Endometrial microvascular endothelial cells (primary cell): ENCODE measurements around the gene KDR. TPM values are rescaled to one million over a fixed set of nuclear protein-coding genes. Genes with fewer than 3 reads are reported as not detected.

ENCODE experiments used
- in situ Hi-C: cut with HindIII; loops from 2 replicates; pipeline ENCODE4 v1.10.0; 2017; ENCODE audit warnings: low sequenced_read_pairs, low pct_unique_long_range_greater_than_20kb; ENCODE audit errors: inconsistent ontology term
- total RNA-seq: library from RNA; depleted of rRNA; stranded (reverse); fragments of >200 nt; gene quantifications from one replicate; pipeline ENCODE4 v1.2.3, GENCODE V29; 2015; ENCODE audit errors: inconsistent ontology term

KDR gene
- 84.6 TPM for total RNA-seq

- in situ Hi-C loops = no loop called here
These were observed at the start of gene KDR for GRCh38 chr4:55125087-55125721. TSS of gene KDR (minus strand) at chr4:55125595. CDS start at chr4:55125293, 302 bp downstream.

GRCh38 chr4:55173580-55173979 is 48.2 kb upstream of the KDR start:
- in situ Hi-C loops = no loop called here

GRCh38 chr4:55172694-55173287 is 47.4 kb upstream of the KDR start:
- in situ Hi-C loops = no loop called here

GRCh38 chr4:55170462-55170861 is 45.1 kb upstream of the KDR start:
- in situ Hi-C loops = no loop called here

- in situ Hi-C loops = no loop called here
These were observed 44.1 kb upstream of the KDR start for GRCh38 chr4:55169352-55169961.

- in situ Hi-C loops = no loop called here
These were observed 37.0 kb upstream of the KDR start for GRCh38 chr4:55162396-55162795.

GRCh38 chr4:55161739-55162138 is 36.3 kb upstream of the KDR start:
- in situ Hi-C loops = no loop called here

GRCh38 chr4:55159851-55160250 is 34.5 kb upstream of the KDR start:
- in situ Hi-C loops = no loop called here

- in situ Hi-C loops = no loop called here
These were observed 33.6 kb upstream of the KDR start for GRCh38 chr4:55158957-55159356.

GRCh38 chr4:55157559-55158277 is 32.3 kb upstream of the KDR start:
- in situ Hi-C loops = no loop called here

GRCh38 chr4:55154933-55155332 is 29.5 kb upstream of the KDR start:
- in situ Hi-C loops = no loop called here

GRCh38 chr4:55154290-55154880 is 29.0 kb upstream of the KDR start:
- in situ Hi-C loops = no loop called here

- in situ Hi-C loops = no loop called here
These were observed 18.5 kb upstream of the KDR start for GRCh38 chr4:55143858-55144257.

- in situ Hi-C loops = no loop called here
These were observed 13.0 kb upstream of the KDR start for GRCh38 chr4:55138367-55138766.

GRCh38 chr4:55136634-55137033 is 11.2 kb upstream of the KDR start:
- in situ Hi-C loops = no loop called here

- in situ Hi-C loops = no loop called here
These were observed 8.6 kb upstream of the KDR start for GRCh38 chr4:55133951-55134350.

- in situ Hi-C loops = no loop called here
These were observed 7.4 kb upstream of the KDR start for GRCh38 chr4:55132775-55133174.

- in situ Hi-C loops = no loop called here
These were observed 2.1 kb upstream of the KDR start for GRCh38 chr4:55127521-55127920.

- in situ Hi-C loops = no loop called here
These were observed 1.7 kb upstream of the KDR start for GRCh38 chr4:55127053-55127452.
